Left ventricle myocardium superior (tissue), 1 donor: ENCODE results near the gene SLC4A8. TPM values are rescaled to one million over a fixed set of nuclear protein-coding genes. Genes with fewer than 3 reads are reported as not detected.
A peak's percentile ranks its signal among the peaks of the same experiment; 100 is the strongest.

Experiments used
- ATAC-seq: fragments of 200-7000 bp; cut with Tn5 transposase; one replicate; pipeline ENCODE4 v1.9.1; 2020; ENCODE audit warnings: mild to moderate bottlenecking, moderate library complexity
- DNase-seq: peaks from one replicate; pipeline ENCODE4 v3.0.0-alpha.2; 2020
- intact Hi-C: fragments of 100-400 bp; cut with micrococcal nuclease; formaldehyde crosslinking; loops from one replicate; pipeline ENCODE4 v1.11.0; 2022
- long read RNA-seq: library from polyadenylated mRNA; unstranded; transcript quantifications from one replicate; pipeline ENCODE4 v2.0.0, GENCODE V29; 2021
- total RNA-seq: library from RNA; stranded (reverse); fragmentation: NEBNext Ultra II Directional; extraction: Animal tissue kit (Norgen Biotek cat#: 25700); gene quantifications from one replicate; pipeline ENCODE4 v1.2.1, GENCODE V29; 2021
- donor health status: DM: no; HTN: yes; CAD: no; lungs with severe emphysema.

Gene SLC4A8
- total RNA-seq: 0.32 TPM
- long read RNA-seq: 0 reads

DNA sequence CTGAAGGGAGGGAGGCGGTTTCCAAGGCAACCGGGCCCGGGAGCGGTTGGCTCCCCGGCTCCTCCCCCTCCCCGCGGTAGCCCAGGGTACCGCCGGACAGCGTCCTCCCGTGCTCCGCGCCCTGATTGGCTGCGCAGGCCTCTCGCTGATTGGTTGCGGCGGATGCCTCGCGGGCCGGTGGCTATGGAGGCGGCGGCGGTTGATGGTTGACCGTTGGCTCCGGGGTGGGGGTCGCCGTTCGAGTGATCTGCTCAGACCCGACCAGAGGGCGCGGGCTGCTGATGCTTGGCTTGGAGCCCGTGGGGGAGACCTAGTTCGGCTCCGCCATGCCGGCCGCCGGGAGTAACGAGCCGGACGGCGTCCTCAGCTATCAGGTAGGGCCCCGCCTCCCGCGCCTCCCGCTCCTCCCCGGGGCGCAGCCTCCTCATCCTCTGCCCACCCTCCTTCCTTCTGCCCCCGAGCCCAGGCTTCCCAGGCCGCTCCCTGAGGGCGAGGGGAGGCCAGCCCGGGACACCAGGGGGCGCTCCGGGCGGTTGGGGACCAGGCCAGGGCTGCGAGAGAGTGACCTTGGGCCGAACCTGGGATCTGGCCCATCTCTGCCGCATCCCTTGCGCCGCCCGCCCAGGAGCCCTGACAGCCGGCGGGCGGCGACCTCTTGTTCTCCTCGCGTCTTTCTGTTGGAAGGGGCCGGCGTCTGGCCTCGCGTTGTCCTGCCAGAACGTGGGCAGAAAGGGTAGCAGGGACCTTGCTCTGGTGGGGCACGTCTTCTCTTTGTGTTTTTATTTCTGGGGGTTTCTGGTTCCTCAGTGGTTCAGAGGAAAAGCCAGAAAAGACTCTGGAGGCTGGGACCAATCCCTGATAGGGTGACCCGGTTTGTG lies at the start of gene SLC4A8:
Gene SLC4A8, plus strand, starts transcription at position 170 of the 878 bp plus-strand sequence. Its CDS starts 157 bp downstream, at position 327.
- DNase-seq (peak; percentile 89), ATAC-seq (peak; percentile 98)
- intact Hi-C loops: loop anchor here (10.0 kb wide), 1 partner anchor 390 kb away; a partner anchor contains a TSS

DNA sequence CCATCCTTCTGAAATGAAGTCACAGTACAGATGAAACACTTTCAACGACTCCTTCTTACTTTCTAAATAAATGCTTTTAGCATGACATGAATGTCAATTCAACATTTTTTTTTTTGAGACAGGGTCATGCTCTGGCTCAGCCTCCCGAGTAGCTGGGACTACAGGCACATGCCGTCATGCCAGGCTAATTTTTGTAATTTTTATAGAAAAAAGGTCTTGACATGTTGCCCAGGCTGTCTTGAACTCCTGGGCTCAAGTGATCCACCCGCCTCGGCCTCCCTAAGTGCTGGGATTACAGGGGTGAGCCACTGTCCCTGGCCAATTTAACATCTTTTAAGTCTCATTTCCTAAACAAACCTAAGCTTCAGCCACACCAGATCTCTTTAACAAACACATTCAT lies 49.8 kb upstream of the SLC4A8 start:
- intact Hi-C loops: no loop called here
- ATAC-seq (no peak), DNase-seq (no peak)

DNA sequence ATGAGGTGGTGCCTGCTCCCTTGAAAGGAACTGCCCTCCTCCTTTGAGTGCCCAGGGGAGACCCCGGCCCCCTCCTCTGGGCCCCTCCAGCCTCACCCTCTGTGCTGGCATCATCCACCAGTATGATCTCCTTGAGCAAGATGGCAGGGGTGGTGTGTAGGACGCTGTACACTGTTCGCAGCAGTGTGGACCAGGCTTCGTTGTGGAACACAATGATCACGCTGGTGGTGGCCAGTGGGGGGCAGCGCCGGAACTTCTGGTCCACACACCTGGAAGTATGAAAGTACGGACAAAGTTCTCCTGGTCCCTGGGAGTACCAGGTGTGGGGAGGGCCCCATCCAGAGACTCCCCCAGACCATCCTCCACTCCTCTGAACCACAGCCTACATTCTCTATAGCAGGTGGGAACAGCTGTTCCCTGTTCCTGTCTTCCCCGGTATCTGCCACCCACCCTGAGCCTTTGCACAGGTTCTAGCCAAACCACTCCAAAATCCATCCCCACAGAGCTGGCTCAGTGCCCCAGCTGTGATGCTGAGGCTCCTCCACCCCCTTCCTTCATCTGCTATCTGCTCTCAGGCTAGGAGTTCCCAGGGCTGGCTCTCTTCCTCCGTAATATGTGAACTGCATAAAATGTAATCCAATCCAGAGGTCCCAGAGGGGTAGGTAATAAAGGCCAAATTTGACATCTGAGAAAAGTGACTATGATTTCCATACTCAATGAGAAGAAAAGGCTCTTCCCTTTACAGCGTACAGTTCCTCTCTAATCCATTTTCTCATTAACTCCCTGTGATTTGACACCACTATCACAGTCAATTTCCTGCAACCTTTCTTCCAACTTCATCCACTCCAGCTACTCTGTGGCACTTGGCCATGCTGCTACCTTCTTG lies 47.3 kb upstream of the SLC4A8 start:
- intact Hi-C loops: no loop called here
- no peak for DNase-seq
- no peak for ATAC-seq

DNA sequence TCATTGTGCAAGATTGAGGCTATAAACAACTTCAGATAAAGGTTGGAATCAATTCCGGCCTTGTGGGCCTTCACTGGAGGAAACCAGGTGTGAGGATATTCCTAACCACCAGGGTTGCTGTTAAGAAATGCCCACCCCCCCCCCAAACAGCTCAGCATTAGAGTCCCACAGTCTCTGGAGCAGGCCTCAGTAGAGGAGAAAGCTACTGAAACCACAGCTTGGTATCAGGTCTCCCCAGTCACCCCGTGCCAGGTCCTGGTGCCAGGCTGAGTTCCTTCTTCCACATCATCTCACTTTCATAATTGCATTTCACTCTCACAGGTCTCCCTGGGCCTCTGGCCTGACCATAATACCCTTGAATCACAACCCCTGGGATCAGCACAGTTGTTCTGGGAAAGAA lies 45.9 kb upstream of the SLC4A8 start:
- no peak for DNase-seq
- intact Hi-C loops: no loop called here
- ATAC-seq: no peak

DNA sequence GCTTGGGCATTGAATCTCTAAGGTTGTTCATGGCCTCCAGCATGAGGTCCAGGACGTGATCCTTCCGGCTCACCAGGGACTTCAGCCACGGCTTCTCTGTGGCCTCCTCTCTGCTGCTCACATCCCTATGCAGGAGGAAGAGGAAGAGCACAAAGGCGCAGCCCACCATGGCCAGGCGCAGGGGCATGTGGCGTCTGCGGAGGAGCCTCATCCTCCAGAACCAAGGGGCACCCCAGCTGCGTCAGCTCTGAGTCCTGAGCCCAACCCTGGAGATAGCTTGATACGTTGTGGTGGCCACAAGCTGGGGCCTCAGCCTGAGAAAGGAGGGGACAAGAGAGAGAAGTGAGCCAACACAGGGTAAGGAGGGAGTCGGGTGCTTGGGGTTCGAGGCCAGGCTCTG lies 45.1 kb upstream of the SLC4A8 start:
- intact Hi-C loops: no loop called here
- ATAC-seq: no peak
- DNase-seq: no peak

DNA sequence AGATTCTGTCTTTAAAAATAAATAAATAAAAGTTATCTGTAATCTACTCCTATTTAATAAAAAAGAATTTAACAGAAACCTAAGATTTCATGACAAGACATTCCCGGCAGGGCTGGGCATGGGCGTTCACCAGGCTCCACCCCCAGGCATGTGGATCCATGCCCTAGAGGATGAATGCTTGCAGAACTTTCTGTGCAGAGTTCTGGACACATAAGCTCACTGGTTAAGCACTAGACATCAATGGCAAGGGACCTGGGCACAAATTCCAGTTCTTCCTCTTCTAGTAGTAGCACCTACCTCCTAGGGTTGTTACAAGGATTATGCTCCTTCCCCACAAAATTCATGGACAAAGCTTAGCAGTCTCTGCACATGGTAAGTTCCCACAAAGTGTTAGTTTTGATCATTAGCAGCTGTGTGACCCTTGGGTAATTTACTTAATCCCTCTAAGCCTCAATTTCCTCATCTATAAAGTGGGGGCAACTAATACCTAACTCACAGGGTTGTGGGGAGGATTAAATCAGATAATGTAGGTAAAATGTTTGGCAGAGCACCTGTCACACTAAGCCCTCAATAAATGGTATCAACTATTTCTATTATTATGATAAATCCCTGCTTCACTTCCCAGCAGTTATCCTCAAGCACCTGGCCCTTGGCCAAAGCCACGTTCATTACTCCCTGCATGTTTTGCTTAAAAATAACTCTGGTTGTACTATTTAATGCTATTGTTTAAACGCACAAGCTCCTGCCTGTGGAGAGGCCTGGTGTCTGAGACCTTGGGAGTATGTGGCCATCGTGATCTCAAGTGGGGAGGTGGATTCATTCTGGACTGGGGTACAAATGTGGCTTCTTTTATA lies 43.2 kb upstream of the SLC4A8 start:
- intact Hi-C loops: no loop called here
- DNase-seq (no peak), ATAC-seq (peak; percentile 27)

- no peak for ATAC-seq
- DNase-seq: no peak
- intact Hi-C loops: no loop called here
Measured at GRCh38 chr12:51382173-51382572, 42.5 kb upstream of the SLC4A8 start.

DNA sequence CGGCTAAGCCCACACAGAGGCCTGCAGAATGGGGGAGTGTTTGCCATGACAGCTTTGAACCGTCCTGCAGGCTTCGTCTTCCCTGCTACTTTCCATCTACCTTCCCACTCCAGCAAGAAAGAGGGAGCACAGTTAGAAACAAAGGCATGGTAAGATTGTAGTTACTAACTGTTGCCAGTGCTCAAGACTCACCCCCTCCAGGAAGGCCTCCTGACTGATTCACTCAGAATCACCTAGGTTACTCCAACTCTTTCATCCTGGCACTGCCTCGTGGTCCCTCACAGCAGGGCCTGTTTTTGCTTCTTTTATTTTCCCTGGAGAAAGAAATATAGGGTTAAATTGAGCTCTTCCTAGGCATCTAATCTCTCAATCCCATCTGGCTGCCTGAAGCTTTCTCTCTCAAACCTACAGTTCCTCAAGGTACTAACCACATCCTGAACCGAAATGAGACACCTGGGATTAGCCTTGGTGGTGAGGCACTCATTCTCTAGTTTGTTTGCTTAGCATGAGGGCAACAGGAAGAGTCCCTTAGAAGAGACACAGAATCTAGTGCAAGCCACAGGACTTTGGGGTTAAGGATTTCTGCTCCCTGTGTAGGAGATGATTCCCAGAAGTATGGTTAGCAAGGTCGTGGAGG lies 41.2 kb upstream of the SLC4A8 start:
- no peak for DNase-seq
- intact Hi-C loops: no loop called here
- ATAC-seq: no peak

GRCh38 chr12:51386351-51386750 lies 38.3 kb upstream of the SLC4A8 start:
- DNase-seq: no peak
- ATAC-seq: no peak
- intact Hi-C loops: no loop called here

DNA sequence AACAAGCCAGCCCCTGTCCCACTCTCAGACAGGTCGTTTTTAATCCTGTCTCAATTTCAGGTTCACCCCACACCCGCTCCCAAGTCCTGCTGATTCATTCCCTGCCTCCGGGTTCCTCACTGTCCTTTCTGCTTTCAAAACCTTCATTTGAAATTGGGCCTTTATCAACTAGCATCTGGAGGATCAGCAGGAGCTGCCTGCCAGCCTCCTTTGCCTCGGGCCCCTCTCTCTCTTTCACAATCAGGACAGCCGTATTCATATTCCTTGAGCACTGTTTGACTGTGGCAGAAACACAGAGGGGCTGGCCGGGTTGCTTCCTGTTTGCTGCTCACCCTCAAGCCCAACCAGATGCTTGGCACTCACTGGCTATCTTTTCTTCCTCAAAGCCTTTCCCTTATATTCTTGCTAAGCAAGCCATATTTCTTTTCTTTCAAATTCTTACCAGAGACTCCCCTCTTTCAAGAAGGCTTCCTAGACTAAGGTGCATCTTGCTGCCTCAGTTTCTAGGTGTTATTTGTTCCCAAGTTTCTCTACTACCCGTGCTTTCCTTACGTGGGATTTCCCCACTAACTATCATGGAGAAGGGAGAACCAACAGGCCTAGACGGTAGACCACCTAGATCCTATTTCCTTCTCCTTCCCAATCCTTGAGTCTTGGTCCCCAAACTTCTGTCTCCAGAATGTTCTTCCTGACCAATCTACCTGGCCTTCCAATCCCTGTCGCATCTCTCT lies 36.4 kb upstream of the SLC4A8 start:
- DNase-seq (no peak), ATAC-seq (peak; percentile 20)

DNA sequence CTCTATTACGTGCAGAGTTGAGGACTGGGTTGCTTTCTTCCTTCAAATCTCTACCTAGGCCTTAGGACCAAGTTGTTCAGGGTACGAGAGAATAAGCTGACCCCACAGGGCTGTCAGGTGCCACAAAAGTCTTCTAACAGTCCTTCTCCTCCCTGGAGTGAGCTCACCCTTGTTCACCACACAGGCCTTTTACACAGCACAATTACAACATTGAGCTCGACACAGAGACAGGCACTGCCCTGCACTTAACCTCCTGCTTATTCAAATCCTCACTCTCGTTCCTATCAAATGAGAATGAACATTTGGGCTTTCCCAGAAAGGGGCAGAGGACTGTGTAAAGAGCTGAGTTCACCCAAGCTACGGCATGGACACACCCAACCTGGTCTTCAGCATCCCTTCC lies 35.8 kb upstream of the SLC4A8 start:
- DNase-seq: no peak
- intact Hi-C loops: no loop called here
- ATAC-seq: no peak

More for the DNA sequence above, 36.4 kb upstream of the SLC4A8 start:
- intact Hi-C loops: no loop called here

DNA sequence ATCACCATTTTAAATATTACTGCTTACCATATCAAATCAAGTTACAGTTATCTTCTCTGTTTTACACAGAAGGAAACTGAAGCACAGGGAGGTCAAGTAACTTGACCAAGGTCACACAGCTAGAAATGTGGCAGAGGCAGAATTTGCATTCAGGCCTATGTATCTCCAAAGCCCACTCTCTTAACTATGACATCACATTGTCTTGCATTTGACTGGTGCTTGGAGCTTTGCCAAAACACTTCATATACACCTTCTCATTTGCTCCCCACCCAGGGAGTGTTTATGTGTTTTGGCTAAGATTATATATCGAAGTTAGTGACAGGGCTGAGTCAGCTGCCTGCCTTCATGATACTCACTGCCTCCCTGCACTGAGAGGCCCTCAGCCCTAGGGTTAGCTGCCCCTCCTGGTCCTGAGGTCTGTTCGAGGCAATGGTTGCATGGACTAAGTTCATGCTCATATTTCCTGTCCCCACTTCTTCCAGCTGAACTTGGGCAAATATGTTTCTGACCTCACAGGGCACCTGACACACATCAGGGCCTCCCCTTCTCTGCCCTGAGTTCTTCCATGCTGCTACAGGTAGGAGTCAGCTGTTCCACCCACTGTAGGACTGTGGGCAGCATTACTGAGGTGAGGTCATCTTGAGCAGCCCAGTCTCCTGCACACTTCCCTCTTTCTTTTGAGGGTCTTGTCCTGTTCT lies 35.2 kb upstream of the SLC4A8 start:
- ATAC-seq: no peak
- DNase-seq: no peak
- intact Hi-C loops: no loop called here

GRCh38 chr12:51390457-51390856 lies 34.2 kb upstream of the SLC4A8 start:
- DNase-seq (no peak), ATAC-seq (no peak)
- intact Hi-C loops: no loop called here

- intact Hi-C loops: no loop called here
- DNase-seq (no peak), ATAC-seq (peak; percentile 20)
Measured at GRCh38 chr12:51390891-51391282, 33.7 kb upstream of the SLC4A8 start.

DNA sequence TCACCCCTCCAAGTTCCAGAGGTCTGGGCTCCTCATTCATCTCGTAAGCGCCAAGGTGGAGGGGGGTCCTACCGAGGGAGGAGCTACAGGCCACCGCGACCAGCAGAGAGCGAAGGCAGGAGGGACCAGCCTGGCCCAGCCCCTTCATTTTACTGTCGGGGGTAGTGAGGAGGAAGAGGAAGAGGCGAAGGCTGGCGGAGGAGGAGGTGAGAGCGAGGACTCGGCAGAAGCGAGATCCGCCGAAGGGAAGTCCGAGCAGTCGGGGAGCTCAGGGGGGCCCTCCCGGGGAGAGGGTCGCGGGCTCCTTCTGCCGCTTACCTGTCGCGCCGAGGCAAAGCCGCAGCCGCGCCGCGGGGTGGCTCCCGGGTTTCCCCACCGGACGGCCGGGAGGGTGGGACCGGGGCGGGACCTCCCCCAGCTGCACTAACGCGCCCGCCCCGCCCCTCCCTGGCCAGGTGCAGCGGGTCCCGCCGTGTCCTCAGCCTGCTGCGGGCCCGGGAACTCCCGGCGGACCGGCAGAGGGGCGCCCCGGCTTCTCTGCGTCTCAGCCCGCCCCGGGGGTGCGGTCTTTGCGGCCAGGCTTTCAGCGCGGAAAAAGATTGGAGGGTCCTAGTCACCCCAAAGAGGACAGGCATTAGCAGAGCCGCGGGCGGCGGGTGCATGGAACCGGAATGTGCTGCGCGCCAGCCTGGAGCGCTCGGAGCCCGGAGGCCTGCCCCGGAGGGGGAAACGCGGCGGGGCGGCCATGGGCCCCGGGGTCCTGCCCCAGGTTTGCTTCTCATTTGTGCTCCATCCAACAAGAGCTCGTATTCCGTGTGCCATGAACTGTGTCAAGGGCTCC lies 33.1 kb upstream of the SLC4A8 start, which contains the start of gene GALNT6:
Gene GALNT6, minus strand, starts transcription at position 124 of the 841 bp plus-strand sequence. CDS start 11,625 bp downstream, outside the sequence.
- intact Hi-C loops: no loop called here
- DNase-seq (peak; percentile 52), ATAC-seq (peak; percentile 70)

DNA sequence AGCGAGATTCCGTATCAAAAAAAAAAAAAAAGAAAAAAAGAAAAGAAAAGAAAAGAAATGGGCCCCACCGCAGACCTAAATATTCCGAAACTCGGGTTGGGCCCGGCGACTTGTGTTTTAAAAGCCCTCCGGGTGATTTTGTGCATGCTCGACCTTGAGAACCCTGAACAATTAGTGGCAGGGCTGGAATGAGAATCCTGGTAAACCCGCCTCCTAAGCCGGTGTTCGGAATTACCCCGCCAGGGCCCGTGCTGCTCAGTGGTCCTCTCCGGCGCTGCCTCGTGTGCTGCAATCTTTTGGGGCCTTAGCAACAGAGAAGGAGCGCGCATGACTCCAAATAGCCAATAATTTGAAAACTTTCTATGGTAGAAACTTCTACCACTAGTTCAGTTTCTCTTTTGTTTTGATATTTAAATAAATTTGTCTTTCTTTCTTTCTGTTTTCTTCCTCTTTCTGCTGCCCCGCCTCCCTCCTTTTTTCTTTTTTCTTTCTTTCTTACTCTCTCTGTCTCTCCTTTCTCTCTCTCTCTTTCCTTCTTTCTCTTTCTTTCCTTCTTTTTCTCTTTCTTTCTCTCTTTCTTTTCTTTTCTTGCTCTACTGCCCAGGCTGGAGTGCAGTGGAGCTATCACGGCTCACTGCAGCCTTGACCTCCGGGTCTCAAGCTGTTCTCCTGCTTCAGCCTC lies 31.9 kb upstream of the SLC4A8 start:
- DNase-seq (no peak), ATAC-seq (peak; percentile 24)
- intact Hi-C loops: no loop called here
